H4 (cell line): ENCODE data around the gene TMEM175. TPM values are rescaled to one million over a fixed set of nuclear protein-coding genes. Genes with fewer than 3 reads are reported as not detected.
"Not testable (repeated sequence)": the region's sequence is repeated elsewhere in the genome, so short reads cannot be mapped to it uniquely, and the experiment has no call there.

Source experiments
- DNase-seq: peaks from one replicate; pipeline ENCODE4 v3.0.0-alpha.2; 2015; ENCODE audit warnings: low spot score
- total RNA-seq: library from RNA; depleted of rRNA; stranded (reverse); fragments of >200 nt; shearing (Covaris generic); gene quantifications from 2 replicates; pipeline ENCODE4 v1.2.3, GENCODE V29; 2014

TMEM175 gene
- total RNA-seq, 1 experiment from 2014 or later, result 13.0 TPM

- DNase-seq, result no peak
Observed at GRCh38 chr4:970854-971520, 38.7 kb downstream of the TMEM175 start.

GRCh38 chr4:971666-972500 is 39.6 kb downstream of the TMEM175 start:
- DNase-seq, result no peak

- DNase-seq, result no peak
Observed at GRCh38 chr4:972651-973424, 40.6 kb downstream of the TMEM175 start.

- DNase-seq, result peak; percentile 33
Observed at GRCh38 chr4:973431-974397, 41.5 kb downstream of the TMEM175 start, which contains the start of gene DGKQ. TSS of gene DGKQ (minus strand) at chr4:973569. CDS start at chr4:973482, 87 bp downstream.

- DNase-seq, result no peak
Observed at GRCh38 chr4:974668-975067, 42.4 kb downstream of the TMEM175 start.

GRCh38 chr4:976016-976415 is 43.8 kb downstream of the TMEM175 start:
- DNase-seq, result not testable (repeated sequence)

GRCh38 chr4:978957-979701 is 46.9 kb downstream of the TMEM175 start:
- DNase-seq, result no peak

GRCh38 chr4:982291-982690 is 50.0 kb downstream of the TMEM175 start:
- no peak for DNase-seq

- DNase-seq, result no peak
Observed at GRCh38 chr4:982814-983213, 50.6 kb downstream of the TMEM175 start.

- DNase-seq, result no peak
Observed at GRCh38 chr4:984336-985054, 52.2 kb downstream of the TMEM175 start.

GRCh38 chr4:985123-985830 is 53.0 kb downstream of the TMEM175 start:
- no peak for DNase-seq

- DNase-seq, result no peak
Observed at GRCh38 chr4:986428-986878, 54.2 kb downstream of the TMEM175 start.

- DNase-seq, result peak; percentile 56
Observed at GRCh38 chr4:986879-987623, 54.8 kb downstream of the TMEM175 start, which contains the start of gene IDUA. TSS of gene IDUA (plus strand) at chr4:987044. CDS start at chr4:987085, 41 bp downstream.

GRCh38 chr4:987624-988513 is 55.6 kb downstream of the TMEM175 start:
- DNase-seq, result peak; percentile 43

GRCh38 chr4:988726-989721 is 56.8 kb downstream of the TMEM175 start:
- no peak for DNase-seq
